Measurements from ENCODE around the gene POLR1B. TPM values are rescaled to one million over a fixed set of nuclear protein-coding genes. Genes with fewer than 3 reads are reported as not detected.
A peak's percentile ranks its signal among the peaks of the same experiment; 100 is the strongest.

POLR1B gene, protein sequence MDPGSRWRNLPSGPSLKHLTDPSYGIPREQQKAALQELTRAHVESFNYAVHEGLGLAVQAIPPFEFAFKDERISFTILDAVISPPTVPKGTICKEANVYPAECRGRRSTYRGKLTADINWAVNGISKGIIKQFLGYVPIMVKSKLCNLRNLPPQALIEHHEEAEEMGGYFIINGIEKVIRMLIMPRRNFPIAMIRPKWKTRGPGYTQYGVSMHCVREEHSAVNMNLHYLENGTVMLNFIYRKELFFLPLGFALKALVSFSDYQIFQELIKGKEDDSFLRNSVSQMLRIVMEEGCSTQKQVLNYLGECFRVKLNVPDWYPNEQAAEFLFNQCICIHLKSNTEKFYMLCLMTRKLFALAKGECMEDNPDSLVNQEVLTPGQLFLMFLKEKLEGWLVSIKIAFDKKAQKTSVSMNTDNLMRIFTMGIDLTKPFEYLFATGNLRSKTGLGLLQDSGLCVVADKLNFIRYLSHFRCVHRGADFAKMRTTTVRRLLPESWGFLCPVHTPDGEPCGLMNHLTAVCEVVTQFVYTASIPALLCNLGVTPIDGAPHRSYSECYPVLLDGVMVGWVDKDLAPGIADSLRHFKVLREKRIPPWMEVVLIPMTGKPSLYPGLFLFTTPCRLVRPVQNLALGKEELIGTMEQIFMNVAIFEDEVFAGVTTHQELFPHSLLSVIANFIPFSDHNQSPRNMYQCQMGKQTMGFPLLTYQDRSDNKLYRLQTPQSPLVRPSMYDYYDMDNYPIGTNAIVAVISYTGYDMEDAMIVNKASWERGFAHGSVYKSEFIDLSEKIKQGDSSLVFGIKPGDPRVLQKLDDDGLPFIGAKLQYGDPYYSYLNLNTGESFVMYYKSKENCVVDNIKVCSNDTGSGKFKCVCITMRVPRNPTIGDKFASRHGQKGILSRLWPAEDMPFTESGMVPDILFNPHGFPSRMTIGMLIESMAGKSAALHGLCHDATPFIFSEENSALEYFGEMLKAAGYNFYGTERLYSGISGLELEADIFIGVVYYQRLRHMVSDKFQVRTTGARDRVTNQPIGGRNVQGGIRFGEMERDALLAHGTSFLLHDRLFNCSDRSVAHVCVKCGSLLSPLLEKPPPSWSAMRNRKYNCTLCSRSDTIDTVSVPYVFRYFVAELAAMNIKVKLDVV
- total RNA-seq (2014; rRNA removed; shearing (Covaris generic)) (9.2 and 16.5 TPM in 2 replicates), polyA plus RNA-seq (2016; fragmentation: Nextera tagmentation; extraction: Ambion mirVana) (8.2 and 9.8 TPM in 2 replicates)

DNA sequence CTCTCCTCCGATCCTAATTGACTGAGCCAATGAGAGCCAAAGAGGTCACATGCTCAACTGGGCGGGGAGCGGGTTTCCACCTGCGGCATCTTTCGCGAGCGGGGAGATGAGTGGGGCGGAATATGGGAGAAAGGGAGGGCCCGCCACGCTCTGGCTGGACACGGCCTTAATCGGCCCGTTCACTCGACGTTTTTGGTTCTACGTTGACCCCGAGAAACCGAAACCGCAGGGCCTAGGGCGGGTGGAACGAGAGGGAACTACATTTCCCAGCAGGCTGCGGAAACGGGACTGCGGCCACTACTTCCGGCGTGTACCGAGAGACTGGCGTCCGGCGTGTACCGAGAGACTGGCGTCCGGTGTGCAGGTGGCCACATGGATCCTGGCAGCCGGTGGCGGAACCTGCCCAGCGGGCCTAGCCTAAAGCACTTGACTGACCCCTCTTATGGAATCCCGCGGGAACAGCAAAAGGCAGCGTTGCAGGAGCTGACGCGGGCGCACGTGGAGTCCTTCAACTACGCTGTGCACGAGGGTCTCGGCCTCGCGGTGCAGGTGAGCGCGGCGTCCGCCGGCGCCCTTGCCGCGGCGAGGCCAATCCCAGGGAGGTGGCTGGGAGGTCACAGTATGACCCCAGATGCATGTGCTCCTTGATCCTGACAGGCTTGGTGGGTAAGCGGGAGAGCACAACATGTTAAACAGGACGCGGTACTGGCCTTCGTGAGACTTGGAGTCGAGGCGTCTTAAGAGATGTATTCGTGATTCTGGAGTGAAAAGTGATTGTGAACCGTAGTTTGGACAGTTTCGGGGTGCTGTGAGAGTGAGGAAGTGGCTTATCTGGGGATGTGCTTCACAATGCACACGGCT is at the start of gene POLR1B:
TSS of gene POLR1B (plus strand) at position 343 of the 861 bp plus-strand sequence. CDS start at position 373, 30 bp downstream.
- Histone ChIP-seq H2AFZ (peak within 1 kb of the TSS; percentile 92), H3K27ac (peak within 1 kb of the TSS; percentile 77), H3K9ac (peak within 1 kb of the TSS; percentile 83), H3K4me2 (ENCODE audit: unreplicated experiment) (peak within 1 kb of the TSS; percentile 97), H3K4me1 (ENCODE audit: insufficient read depth) (peaks cover 7% of the 10 kb centered on the region; the same call in 1 of the 2 replicates), H3F3A (ENCODE audit: insufficient read depth) (peaks cover 16% of the 10 kb centered on the region; the same call in 1 of the 2 replicates), H3K4me3 (peak within 1 kb of the TSS; percentile 84), H3K9me3 (ENCODE audit: low read depth) (no peaks in the 10 kb centered on the region), H3K9me2 (ENCODE audit: insufficient read depth) (no peaks in the 10 kb centered on the region), H4K20me1 (ENCODE audit: insufficient read depth) (no peaks in the 10 kb centered on the region), H3K36me3 (ENCODE audit: low read depth) (no peaks in the 10 kb centered on the region), H3K79me2 (ENCODE audit: insufficient read depth) (peaks cover 40% of the 10 kb centered on the region), H3K27me3 (replicated peaks; ENCODE audit: insufficient read depth) (no peaks in the 10 kb centered on the region)
- DNase-seq, result peak; percentile 89
- in situ Hi-C loops (cut with MboI), result no loop called here
- 0% methylated on average over 64 to 67 of the region's 67 CpGs for WGBS, 2 experiments (ENCODE audit: low coverage in 1 of 2, low lambda C conversion rate in 2 of 2, missing lambda C conversion rate in 2 of 2)
- TF ChIP-seq EZH2phosphoT487 (IDR thresholded peaks at IDR 0.05; ENCODE audit: insufficient read depth, low read depth) (no peak), EZH2 (IDR thresholded peaks at IDR 0.05; ENCODE audit: insufficient read depth, poor library complexity, severe bottlenecking) (no peak)

DNA sequence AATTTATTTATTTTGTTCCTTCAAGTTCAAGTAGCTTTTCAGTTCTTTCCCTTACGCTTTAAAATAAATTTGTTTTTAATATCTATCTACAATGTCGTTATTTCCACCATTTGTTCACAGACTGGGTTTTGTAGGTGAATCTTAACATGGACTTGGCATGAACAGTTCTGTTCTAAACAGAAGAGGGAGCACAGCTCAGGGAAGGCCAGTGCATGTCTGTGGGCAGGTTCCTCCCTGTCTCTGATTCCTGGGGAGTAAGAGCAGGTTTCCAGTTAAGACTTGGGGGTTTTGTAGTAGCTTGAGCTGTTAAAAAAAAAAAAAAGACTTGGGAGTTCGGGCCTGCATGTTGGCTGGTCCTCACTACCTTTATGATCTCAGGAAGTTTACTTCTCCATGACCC is 49.2 kb upstream of the POLR1B start:
- Histone ChIP-seq H4K20me1 (ENCODE audit: insufficient read depth) (peaks cover 11% of the 10 kb centered on the region; the same call in 1 of the 2 replicates), H2AFZ (no peak overlapping the region), H3K9me3 (ENCODE audit: low read depth) (no peaks in the 10 kb centered on the region), H3K9ac (no peak overlapping the region), H3K27ac (peak overlapping the region; percentile 48; the same call in 1 of the 2 replicates), H3K79me2 (ENCODE audit: insufficient read depth) (peaks cover 69% of the 10 kb centered on the region), H3K4me1 (ENCODE audit: insufficient read depth) (peaks cover 18% of the 10 kb centered on the region), H3K27me3 (replicated peaks; ENCODE audit: insufficient read depth) (no peaks in the 10 kb centered on the region), H3K36me3 (ENCODE audit: low read depth) (peaks cover 17% of the 10 kb centered on the region), H3K4me3 (no peak overlapping the region), H3K4me2 (ENCODE audit: unreplicated experiment) (peak overlapping the region; percentile 71), H3K9me2 (ENCODE audit: insufficient read depth) (no peaks in the 10 kb centered on the region), H3F3A (ENCODE audit: insufficient read depth) (peaks cover 32% of the 10 kb centered on the region)
- 82% methylated on average over 3 of the region's 3 CpGs for WGBS, 2 experiments (ENCODE audit: low coverage in 1 of 2, low lambda C conversion rate in 2 of 2, missing lambda C conversion rate in 2 of 2)
- in situ Hi-C loops (cut with MboI), result no loop called here
- TF ChIP-seq EZH2 (IDR thresholded peaks at IDR 0.05; ENCODE audit: insufficient read depth, poor library complexity, severe bottlenecking) (no peak), EZH2phosphoT487 (IDR thresholded peaks at IDR 0.05; ENCODE audit: insufficient read depth, low read depth) (no peak)
- DNase-seq, result peak; percentile 38

DNA sequence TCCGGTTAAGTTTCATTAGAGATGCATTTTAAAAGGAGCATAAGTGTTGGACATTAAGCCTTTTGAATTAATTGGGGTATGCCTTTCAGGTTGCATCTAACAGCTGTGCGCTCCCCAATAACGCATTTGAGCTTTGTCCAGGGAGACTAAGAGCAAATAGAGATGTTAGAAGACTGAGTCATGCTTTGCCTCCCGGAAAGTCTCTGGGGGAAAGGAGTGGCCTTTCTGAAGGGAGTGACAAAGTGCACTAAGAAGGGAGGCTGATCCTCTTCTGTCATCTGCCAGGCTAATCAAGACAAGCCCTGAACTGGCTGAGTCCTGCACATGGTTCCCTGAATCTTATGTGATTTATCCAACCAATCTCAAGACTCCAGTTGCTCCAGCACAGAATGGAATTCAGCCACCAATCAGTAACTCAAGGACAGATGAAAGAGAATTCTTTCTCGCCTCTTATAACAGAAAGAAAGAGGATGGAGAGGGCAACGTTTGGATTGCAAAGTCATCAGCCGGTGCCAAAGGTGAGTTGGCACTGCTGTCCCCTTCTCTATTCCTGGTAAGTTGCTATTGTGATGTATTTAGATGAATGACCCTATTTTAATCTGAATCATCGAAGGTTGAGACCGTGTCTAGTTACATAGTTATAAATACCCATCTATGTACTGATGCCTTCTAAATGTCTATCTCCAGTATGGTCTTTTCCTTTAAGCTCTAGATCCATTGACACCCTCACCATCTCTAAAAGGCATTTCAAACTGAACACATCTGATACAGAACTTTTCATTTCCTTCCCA is 48.2 kb upstream of the POLR1B start:
- H2AFZ ChIP-seq, result no peak overlapping the region
- H3K9me2 ChIP-seq (ENCODE audit: insufficient read depth), result no peaks in the 10 kb centered on the region
- in situ Hi-C loops (cut with MboI), result no loop called here
- 0 out of 2 replicates have a peak overlapping the region, but pooled peaks have one; percentile 12 for H3K9ac ChIP-seq
- peak overlapping the region; percentile 71 for H3K4me2 ChIP-seq (ENCODE audit: unreplicated experiment)
- H3K36me3 ChIP-seq (ENCODE audit: low read depth), result peaks cover 22% of the 10 kb centered on the region
- DNase-seq, result peak; percentile 92
- H3K4me1 ChIP-seq (ENCODE audit: insufficient read depth), result peaks cover 18% of the 10 kb centered on the region
- WGBS, 2 experiments (ENCODE audit: low coverage in 1 of 2, low lambda C conversion rate in 2 of 2, missing lambda C conversion rate in 2 of 2), result 36 to 38% methylated on average over 9 of the region's 9 CpGs
- H3K79me2 ChIP-seq (ENCODE audit: insufficient read depth), result peaks cover 60% of the 10 kb centered on the region
- H4K20me1 ChIP-seq (ENCODE audit: insufficient read depth), result peaks cover 11% of the 10 kb centered on the region; the same call in 1 of the 2 replicates
- peak overlapping the region; percentile 48 for H3K27ac ChIP-seq
- H3K4me3 ChIP-seq, result peak overlapping the region; percentile 34
- H3K27me3 ChIP-seq (replicated peaks; ENCODE audit: insufficient read depth), result no peaks in the 10 kb centered on the region
- no peak for TF ChIP-seq EZH2phosphoT487 (IDR thresholded peaks at IDR 0.05; ENCODE audit: insufficient read depth, low read depth)
- TF ChIP-seq EZH2 (IDR thresholded peaks at IDR 0.05; ENCODE audit: insufficient read depth, poor library complexity, severe bottlenecking), result no peak
- no peaks in the 10 kb centered on the region for H3K9me3 ChIP-seq (ENCODE audit: low read depth)
- H3F3A ChIP-seq (ENCODE audit: insufficient read depth), result peaks cover 32% of the 10 kb centered on the region

Data from GM23248 (cell line).